HG02970 (cell line): ENCODE results near the gene TMEM120A.

ENCODE experiments used
- ATAC-seq: cut with Tn5 transposase; IDR thresholded peaks from one replicate; pipeline ENCODE4 v1.9.1; 2021; ENCODE audit warnings: mild to moderate bottlenecking, moderate library complexity, moderate number of reproducible peaks; ENCODE audit not compliant: unreplicated experiment, low FRiP score

Gene TMEM120A

DNA sequence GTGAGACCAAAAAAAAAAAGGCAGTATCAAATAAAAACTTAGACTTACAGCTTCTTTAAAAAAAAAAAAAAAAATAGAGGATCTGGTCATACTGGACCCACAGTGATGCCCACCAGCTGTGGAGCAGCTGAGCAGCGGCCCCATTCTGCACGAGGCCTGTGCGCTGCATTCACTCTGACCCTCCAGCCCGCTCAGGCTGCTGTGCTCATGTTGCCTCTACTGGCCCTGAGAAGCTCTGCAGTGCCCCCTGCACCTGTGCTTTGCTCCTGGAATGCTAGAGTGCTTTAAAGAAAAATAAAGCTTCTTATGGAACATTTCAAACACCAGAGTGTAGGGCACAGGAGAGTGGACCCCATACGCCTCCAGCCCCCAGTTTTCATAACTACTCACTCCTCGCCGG lies 33.2 kb downstream of the TMEM120A start:
- no peak for ATAC-seq

DNA sequence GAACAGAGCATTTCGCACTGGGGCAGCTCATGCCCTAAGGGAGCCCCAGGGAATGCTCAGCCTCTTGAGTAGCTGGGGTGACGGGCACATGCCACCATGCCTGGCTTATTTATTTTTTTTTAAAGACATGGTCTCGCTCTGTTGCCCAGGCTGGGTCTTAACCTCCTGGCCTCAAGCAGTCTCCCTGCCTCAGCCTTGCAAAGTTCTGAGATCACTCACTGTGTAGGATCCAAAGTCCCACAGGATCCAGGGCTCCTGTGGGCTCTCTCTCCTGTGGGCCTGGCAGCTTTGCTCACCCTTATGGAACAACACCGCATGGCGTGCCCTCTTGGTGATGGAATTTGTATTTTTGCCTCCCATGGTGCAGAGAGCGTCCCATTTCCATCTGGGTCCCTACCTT lies 34.0 kb downstream of the TMEM120A start:
- ATAC-seq = no peak

DNA sequence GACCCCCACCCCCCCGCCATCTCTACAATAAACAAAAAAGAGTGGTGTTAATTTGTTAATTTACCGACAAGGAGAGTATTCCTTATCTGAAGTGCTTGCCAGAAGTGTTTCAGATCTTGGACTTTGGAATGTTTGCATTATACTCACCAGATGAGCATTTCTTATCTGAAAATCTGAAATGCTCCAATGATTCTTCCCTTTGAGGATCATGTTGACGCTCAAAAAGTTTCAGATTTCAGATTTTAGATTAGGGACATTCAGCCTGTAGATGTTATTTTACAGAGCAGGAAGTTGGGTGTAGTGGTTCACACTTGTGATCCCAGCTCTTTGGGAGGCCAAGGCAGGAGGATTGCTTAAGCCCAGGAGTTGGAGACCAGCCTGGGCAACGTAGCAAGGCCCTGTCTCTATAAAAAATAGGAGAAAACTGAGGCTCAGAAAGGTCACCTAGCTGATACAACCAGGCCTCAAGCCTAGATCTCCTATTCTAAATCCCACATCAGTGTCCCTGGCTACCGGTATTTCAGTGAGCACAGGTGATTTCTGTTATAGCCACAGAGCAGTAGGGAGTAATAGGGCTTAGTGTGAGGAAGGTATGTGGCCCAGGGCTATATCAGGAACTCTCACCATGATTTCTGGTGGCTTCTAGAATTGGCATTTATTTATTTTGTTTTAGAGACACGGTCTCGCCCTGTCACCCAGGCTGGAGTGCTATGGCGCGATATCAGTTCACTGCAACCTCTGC lies 35.4 kb downstream of the TMEM120A start:
- no peak for ATAC-seq

DNA sequence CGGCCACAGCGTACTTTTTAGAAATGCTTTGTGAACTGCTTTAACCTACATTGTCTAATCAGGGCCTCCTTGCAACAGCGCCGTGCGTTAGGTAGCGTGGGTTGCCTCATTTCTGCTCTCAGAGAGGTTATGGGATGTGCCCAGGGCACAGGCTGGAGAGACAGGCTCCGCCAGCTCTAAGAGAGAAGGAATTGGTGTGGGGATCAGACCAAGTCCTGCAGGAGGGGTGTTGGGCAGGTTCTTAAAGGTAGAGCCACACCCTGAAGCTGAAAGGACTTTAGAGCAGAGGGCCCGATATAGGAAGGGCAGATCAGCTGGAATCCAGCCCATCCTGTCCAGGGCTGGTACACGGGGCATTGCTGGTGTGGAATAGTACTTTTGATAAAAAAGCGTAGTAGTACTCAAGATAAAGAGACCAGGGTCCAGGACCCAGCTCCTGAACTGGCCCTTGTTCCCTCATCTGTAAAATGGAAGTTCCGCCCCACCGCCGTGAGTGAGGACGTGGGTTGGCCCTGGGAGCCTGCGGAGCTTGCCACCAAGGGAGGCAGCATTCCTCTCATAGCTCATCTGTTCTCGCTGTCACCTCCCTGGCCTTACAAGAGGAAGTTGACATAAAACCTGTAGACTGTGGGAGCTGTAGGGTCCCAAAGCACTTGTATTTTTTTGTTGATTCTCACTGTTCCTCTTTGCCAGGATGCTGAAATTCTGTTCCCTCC lies 37.2 kb downstream of the TMEM120A start:
- no peak for ATAC-seq

DNA sequence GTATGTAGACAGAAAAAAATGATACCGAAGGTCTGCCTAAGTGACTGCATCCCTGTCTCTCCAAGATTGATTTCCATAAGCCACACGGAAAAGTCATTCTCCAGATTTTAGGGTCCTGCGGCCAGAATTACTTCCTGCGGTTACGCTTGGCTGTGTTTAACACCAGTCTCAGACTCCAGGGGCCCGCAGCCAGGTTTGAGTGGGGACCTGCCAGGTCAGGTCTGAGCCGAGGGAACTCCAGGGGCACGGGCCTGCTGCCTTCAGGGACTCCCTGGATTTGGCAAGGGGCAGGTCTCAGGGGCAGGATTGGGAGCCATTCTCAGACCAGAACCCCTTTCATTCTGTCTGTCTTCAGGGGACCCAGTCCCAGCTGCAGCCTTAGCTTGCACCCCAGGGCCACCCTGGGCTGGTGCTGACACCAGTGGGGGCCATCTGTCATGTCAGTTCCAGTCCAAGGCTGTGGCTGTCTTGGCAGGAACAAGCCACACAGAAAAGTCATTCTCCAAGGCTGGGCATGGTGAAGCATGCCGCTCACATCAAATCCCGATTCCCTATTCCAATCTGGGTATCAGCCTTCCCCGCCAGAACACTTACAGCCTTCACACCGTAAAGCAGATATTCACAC lies 39.0 kb downstream of the TMEM120A start:
- no peak for ATAC-seq

DNA sequence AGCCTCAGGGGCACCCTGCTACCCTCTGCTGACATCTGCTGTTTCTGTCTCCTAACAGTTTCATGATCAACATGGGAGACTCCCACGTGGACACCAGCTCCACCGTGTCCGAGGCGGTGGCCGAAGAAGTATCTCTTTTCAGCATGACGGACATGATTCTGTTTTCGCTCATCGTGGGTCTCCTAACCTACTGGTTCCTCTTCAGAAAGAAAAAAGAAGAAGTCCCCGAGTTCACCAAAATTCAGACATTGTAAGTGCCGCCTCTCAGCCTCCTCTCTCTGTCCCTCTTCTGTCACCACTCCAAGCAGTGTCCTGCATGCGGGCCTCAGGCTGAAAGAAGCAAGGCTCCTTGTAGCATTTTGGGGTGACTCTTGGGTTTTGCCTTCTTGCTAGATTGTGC lies 40.5 kb downstream of the TMEM120A start:
- no peak for ATAC-seq

DNA sequence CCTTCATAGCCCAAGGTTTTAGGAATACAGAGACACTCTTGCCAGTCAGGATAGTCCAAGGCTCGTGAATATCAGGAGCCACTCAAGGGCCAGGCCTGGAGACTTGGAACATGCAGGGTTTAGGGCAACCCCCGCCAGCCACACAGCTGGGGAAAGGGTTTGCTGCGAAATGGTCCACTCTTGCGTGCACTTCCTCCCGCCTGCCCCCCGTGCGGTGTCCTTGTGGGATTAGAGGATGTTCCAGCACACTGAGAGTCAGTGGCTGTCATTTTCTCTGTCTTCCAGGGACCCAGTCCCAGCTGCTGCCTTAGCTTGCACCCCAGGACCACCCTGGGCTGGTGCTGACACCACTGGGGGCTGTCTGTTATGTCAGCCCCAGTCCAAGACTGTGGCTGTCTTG lies 41.0 kb downstream of the TMEM120A start:
- no peak for ATAC-seq

DNA sequence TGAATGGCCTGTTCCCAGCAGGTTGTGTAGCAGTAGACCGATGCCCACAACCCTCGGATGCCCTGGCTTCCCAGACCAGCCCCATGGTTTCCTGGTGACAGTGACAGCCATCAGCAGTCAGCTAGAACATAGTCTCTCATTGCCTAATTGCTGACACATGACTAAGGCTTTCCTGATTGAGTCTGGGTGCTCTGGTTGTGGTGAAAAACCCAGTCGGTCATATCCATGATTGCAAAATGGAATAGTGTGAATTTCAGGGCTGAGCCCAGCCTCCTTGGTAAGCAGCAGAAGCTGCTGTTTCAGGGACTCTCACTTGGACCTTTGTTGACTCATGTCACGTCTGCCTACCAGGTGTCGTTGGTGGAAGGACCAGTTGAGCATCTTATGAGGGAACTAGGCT lies 42.9 kb downstream of the TMEM120A start:
- ATAC-seq = no peak

DNA sequence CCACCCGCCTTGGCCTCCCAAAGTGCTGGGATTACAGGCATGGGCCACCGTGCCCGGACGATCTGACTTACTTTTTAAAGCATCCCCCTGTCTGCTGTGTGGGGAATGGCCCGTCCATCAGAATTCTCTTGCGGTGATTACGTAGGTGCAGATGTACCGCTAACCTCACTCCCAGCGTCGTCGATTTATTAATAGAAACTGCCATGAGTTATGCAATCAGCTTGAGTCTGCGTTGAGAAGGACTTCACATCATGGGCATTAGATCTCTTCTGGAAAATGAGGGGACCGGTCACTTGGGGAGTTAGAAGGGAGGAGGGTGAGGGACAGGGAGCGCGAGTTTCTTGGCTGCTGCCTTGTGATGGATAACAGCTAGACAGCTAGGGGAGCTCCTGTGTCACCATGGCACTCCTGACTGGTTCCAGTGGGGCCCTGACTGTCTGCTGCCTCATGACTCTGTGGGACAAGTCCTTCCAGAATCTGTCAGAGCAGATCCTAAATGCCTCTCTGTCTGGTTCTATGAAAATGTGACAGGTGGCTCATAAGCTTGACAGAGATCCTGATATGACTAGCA lies 44.2 kb downstream of the TMEM120A start:
- no peak for ATAC-seq

DNA sequence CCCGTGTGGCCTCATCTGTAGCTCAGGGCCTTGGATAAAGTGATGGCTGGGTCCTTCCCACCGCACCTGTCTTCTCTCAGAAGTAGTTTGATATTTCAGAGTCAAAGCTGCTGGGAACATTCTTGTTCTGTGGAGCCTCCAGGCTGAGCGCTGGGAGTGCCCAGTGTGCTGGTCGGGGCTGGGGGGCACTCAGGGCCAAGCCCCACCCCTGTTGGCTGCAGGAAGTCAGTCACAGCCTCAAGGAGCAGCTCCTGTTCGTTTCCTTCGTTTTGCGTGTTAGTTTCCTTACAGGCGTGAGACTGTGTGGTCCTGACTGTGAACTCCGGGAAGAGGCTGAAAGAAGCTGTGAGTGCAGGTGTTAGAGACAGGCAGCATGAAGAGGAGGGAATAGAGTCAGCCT lies 46.2 kb downstream of the TMEM120A start:
- no peak for ATAC-seq

DNA sequence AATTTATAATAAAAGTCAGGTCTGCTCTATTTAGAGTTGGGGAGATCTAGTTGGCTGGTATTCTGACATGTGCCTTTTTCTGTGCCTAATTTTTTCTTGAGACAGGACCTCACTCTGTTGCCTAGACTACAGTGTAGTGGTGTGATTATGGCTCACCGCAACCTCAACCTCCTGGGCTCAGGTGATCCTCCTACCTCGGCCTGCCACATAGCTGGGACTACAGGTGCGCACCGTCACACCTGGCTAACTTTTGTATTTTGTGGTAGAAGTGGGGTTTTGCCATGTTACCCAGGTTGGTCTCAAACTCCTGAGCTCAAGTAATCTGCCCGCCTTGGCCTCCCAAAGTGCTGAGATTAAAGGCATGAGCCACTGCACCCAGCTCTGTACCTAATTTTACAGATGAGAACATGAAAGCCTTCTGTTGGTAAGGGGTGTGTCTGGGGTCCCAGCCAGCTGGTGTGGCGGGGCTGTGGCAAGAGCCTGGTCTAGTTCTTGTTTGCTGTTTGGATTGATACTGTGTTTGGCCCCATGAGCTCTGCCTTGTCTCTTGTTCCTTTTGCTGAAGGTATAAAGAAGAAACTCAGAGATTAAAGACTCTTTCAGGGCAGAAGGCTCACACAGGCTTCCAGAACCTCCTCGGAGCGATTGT lies 48.1 kb downstream of the TMEM120A start:
- ATAC-seq = no peak

DNA sequence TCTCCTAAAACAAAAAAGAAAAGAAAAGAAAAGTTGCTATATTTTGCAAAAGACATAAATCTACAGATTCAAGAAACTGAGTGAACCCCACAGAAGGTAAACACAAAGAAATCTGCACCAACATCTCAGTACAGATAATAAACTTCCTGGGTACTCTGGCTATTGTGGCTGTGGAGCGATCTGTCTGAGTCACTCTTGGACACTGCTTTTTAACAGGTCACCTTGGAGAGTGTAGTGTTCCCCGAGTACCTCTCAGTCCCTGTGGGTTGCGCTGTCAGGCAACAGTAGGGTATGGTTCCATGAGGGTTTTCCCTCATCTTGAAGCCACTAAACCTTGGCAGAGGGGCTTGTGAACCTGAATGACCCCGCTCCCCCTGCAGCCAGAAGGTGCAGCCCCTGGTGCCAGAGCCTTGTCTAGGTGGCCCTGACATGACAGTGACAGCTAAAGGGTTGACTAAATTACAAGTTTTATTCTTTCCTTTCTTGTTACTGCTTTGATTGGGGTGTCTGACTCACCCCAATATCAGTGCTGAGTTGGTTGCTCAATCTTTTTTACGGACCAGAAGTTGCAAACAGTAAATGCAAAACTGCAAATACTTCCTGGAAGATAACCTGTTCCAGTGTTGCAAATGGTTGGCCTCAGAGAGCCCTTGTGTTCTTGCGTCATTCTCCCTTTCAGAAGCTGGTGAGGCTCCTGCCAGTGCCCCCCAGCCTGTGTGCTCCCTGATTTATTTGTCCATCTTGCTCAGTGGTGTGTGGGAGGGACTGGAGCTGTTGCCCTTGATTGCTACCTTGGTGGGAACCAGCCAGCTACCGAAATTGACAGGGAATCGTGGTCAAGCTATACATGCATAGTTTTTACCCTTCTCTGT lies 48.9 kb downstream of the TMEM120A start:
- ATAC-seq = no peak

DNA sequence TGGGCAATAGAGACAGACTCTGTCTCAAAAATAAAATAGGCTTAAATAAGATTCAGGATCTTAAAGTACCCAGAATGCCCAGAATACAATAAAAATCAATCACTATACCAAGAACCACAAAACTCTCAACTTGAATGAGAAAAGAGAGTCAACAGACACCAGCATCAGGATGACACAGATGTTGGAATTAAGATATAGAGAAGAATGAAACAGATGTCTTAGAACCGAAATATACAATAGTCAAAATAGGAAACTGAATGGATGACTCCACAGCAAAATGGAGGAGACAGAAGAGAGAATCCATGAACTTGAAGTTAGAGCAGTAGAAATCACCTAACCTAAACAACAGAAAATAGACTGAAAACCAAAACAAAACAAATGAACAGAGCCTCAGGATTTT lies 49.9 kb downstream of the TMEM120A start:
- ATAC-seq = no peak

DNA sequence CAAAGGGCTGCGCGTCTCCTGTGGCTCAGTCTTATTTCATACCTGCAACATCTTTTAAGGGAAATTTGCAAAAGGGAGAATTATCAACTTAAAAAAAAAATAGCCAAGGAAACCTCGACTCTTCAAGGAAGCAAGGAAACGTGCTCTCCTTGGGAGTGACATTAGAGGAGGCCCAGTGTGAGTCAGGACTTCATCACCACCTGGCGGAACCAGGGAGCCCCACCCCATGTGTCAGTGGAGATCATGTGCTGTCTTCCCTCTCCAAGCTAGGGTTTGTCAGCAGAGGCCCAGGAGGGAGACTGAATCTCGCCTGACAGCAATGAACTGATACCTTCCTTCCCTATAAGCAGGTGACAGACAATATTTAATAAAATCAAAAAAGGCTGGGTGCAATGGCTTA lies 50.5 kb downstream of the TMEM120A start:
- no peak for ATAC-seq

DNA sequence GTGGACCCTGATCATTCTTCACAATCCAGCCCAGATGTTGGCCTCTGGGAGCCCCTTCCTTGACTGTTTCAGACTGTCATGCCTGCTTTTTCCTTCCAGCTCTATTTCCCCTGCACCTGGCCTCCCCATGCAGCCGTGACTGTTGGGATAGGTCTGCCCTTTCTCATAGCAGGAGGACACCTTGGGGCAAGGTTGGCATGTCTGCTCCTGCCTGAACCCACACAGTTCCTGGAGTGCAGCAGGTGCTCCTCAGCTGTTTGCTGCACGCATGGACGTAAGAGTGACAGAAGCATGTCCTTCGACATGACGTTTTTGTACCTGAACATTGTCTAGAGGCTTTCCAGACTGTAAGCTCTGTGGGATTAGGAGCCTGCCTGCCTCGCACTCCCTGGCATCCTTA lies 55.5 kb downstream of the TMEM120A start:
- no peak for ATAC-seq

DNA sequence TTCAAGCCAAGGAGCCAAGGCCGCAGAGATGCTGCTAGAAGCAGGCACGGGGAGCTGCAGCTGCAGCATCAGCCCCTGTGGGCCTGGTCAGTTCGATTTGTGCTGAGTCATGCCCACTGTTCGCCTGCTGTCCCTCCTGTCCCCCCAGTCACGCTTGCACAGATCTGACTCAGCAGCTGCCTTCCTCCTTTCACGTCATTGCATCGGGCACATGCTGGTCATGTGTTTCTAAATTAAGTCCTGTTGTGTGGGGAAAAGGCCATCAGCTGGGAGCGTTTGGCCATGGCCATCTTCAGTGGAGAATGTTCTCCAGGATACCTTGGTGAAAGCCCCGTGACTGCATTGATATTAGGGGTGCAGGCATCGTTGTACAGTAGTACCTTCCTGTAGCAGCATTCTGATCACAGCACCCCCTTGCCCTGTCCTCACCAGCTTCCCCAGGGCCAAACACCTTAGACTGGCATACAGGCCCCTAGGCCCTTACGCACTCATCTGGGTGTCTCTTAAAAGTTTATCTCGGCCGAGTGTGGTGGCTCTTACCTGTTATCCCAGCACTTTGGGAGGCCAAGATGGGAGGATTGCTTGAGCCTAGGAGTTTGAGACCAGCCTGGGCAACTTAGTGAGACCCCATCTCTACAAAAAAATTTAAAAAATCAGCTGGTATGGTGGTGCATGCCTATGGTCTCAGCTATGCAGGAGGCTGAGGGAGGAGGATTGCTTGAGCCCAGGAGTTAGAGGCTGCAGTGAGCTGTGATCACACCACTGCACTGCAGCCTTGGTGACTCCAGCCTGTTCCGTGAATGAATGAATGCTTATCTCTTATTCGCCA lies 56.2 kb downstream of the TMEM120A start:
- no peak for ATAC-seq
